NCI-H146 treated with DMSO at 0.1 percent for 48 hours (cell line): ENCODE results near the gene REEP6.
"Not testable (repeated sequence)": the region's sequence is repeated elsewhere in the genome, so short reads cannot be mapped to it uniquely, and the experiment has no call there.

Experiments used
- DNase-seq: peaks from one replicate; lab custom pipeline; 2025; ENCODE audit not compliant: unreplicated experiment; lab: John Stamatoyannopoulos, UW

The REEP6 gene

GRCh38 chr19:1471515-1472160 lies 19.3 kb upstream of the REEP6 start:
- no peak for DNase-seq

GRCh38 chr19:1472231-1473084 lies 18.5 kb upstream of the REEP6 start:
- DNase-seq, result no peak

DNA sequence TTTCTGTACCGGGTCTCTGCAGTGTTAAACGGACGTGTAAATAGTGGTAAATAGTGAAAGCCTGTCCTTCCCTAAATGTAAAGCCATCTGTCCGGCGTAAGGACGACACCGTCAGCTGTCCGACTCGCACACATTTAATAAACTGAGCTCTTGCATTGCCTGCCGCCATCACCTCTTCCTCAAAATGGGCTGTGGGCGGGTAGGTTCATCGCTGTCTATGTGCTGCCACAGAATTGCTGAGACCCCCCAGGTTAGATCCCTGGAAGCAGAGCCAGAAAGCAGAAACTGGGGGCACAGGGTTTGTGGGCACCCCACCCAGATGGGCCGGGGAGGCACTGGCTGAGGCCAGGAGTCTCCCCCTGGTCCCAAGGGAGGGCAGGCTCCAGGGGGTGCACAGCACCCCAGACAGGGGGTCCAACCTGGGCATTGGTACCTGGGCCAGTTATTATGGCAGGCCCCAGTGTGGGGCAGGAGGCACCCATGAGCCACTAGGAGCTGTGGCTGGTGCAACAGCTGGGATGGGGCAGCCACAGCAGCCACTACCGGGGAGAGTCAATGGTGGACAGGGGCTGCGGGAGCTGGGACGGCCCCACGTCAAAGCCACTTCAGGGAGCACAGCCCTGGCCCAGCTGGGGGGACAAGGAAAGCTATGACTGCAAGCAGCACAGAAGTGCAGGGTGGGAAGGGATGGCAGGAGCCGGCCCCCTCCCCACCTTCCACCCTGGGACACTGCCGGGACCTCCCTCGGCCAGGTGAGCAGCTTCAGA lies 17.7 kb upstream of the REEP6 start:
- DNase-seq, result no peak

GRCh38 chr19:1474011-1474764 lies 16.8 kb upstream of the REEP6 start:
- DNase-seq, result no peak

DNA sequence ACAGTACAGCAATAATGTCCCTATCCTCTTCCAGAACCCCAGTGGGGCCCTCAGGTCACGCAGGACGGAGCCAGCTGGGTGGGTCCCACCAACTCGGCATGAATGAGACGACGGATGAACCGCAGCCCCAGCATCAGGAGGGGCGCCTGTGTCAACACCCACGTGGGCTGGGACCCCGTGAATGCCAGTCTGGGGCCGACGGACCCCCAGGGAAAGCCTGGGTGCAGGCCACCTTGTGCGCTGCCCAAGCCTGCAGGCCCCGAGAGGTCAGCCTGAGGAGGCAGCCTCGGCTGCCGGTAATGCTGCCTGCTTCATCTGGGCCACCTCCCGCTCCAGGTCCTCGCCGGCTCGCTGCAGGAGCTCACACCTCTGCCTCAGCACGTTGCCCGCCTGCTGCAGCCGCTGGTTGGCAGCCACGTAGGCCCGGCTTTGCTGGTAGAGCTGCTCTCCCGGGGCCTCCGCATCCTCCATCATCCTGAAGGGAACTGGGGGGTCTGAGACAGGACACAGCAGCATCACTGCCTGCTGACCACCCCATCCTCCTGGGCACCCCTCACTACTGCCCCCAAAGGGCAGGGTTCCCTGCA lies 16.1 kb upstream of the REEP6 start:
- DNase-seq, result no peak

GRCh38 chr19:1475751-1476437 lies 15.1 kb upstream of the REEP6 start:
- no peak for DNase-seq

DNA sequence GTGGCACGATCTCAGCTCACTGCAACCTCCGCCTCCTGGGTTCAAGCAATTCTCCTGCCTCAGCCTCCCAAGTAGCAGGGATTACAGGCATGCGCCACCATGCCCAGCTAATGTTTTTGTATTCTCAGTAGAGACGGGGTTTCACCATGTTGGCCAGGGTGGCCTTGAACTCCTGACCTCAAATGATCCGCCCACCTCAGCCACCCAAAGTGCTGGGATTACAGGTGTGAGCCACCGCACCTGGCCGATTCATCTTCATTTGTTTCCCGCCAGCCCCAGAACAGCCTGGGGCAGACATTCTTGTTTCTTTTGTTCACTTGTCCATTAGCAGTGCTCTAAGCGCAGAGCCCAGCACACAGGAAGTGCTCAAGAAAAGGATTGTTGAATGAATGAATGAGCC lies 13.9 kb upstream of the REEP6 start:
- not testable (repeated sequence) for DNase-seq

GRCh38 chr19:1478934-1479707 lies 11.9 kb upstream of the REEP6 start, which contains the start of gene C19orf25:
C19orf25 (minus strand) TSS chr19:1479215; CDS start chr19:1478903, 312 bp downstream.
- peak; percentile 66 for DNase-seq

- no peak for DNase-seq
Observed at GRCh38 chr19:1481224-1481892, 9.6 kb upstream of the REEP6 start.

DNA sequence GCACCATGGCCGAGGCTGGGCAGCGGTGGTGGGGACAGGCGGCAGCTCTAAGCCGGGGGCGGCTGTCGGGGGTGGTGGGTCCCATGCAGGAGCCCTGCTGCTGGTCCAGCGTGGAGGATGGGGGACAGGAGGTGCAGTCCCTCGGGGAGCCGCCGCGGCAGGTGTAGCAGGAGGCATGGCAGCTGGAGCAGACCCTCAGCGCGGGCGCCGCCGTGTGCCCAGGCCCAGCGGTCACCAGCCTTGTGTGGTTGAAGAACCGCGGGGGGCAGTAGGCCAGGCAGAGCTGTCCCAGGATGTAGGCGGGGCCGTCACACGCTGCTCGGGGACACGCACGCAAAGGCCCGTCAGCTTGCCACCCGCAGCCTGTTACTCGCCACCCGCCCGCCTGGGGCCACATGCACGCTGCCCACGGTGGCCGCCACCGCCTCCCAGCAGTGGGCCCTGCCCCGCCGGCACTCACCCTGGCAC lies 9.1 kb upstream of the REEP6 start:
- DNase-seq, result no peak

DNA sequence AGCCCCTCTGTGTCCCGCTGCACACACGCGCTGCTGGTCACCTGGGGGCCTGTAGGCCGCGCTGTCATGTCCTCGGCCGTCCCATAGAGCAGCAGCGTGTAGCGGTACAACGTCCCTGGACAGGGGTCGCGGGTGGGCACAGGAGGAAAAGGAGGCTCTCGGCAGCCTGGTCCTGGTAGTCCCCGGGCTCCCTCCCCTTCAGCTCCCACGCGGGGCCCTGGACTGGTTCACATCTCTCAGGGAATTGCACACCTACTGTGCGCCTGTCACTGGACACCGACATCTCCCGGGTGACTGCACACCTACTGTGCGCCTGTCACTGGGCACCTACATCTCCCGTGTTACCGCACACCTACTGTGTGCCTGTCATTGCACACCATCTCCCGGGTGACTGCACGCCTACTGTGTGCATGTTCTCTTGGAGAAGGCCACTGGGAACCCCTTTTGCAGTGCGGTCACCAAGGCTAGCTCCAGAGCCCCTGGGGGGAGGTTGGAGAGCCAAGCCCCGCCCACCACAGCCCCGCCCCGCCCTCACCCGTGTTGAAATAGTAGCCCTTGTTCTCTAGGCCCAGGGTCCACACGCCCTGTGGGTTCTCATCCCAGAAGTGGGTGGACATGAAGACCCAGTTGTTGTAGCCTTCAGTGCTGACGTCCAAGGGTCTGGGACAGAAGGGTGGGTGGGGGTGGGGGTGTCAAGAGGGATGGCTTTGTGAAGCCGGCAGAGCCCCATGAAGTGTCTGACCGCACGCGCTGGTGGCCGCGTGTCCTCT lies 8.4 kb upstream of the REEP6 start:
- DNase-seq, result no peak

DNA sequence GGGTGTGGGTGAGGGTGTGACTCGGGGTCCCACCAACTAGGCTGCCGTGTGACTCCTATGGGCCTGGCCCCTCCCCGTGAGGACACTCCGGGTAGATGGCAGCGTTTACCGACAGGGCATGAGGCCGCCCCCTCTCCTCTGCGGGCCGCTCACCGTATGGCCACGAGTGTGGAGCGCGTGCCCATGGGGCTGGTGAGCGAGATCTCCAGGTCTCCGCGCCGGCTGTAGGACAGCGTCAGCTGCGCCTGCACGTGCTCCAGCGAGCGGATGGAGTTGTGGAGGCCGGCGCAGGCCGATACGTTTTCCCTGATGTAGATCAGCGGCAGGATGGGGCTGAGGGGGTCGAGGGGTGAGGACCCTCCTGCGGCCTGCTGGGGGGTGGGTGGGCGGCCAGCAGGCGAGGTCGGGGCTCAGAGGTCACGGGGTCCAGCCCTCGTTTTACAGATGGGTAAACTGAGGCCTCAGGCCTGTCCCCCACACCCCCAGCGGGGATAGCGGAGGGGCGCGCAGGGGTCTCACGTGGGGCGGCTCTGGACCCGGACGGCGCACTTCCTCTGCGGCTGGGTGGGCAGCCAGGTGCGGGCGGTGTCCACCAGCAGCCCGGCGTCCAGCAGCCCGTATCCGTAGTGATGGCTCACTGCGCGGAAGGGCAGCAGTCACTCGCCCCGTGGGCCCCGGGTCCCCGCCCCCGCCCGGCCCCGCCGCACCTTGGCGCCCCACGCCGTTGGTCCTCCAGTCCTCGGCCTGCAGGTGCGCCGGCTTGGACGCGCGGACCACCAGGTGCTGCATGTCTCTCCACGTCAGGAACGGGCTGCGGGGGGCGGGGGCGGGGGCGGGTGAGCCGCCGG lies 7.6 kb upstream of the REEP6 start:
- DNase-seq, result no peak

- no peak for DNase-seq
Observed at GRCh38 chr19:1483979-1484428, 7.0 kb upstream of the REEP6 start.

DNA sequence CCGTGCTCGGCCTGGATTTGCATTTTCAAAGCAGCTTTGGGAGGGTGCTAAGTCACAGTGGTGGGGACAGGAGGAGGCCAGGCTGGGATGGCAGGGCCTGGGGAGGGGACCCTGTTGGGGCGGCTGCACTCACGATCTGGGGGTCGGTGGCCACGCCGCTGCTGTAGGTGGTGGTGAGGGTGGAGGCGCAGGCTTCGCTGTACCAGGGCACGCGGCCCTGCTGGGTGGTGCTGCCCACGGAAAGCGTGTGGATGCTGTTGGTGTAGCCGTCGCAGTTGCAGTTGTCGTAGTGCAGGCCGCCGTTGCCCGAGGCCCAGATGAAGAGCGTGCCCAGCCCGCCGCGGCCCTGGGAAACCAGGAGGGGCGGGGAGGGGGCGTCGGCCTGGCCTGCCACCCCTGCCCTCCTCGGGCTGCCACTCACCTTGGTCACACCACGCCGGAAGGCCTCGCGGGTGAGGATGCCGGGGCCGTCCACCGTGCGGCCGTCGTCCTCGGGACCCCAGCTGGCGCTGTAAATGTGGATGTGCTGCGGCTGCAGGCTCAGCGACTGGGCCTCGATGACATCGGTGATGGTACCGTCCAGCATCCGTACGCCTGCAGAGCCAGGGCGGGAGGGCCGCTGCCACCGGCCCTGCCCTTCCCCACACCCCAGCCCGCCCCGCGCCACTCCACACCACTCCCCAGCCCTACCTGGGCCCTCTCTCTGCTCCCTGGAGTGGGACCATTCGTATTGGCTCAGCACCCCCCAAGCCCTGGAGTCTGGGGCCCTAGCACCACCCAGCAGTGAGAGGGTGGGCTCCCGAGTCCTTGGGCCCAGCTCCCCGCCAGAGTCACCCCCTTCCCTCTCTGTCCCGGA lies 4.0 kb upstream of the REEP6 start:
- no peak for DNase-seq

DNA sequence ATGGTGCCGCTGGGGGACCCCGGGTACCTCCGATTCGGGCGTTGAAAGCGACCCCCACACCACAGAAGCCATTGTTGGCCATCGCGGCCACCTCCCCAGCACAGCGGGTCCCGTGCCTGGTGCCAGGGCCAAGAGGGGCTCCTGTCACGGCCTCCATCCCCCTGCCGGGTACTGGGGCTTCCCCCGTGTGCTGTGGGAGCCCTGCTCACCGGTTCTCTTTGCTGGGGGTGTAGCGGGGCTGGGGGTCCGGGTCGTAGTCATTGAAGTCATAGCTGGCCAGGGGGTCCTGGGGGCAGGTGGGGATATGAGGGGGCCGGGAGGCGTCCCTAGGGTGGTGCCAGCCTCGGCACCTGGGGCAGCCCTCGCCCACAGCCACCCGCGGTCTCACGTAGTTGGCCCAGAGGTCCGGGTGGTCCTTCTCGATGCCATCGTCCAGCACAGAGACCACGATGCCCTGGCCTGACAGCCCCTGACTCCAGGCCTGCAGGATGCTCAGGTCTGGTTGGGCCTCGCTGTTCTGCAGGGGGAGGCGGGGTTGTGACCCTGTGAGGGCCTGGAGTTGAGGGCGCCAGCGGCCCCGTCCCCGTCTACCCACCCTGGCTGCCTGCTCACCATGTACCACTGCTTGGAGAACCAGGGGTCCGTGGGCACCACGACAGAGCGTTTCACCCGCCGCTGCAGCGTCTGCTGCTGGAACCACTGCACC lies 3.3 kb upstream of the REEP6 start:
- no peak for DNase-seq
